Omental fat pad (tissue), 4 donors: Measurements from ENCODE around the gene BAZ2B. TPM values are rescaled to one million over a fixed set of nuclear protein-coding genes. Genes with fewer than 3 reads are reported as not detected.
"Not testable (repeated sequence)": the region's sequence is repeated elsewhere in the genome, so short reads cannot be mapped to it uniquely, and the experiment has no call there.

Experiments used
- ATAC-seq: fragments of 150-250 bp; one replicate; pipeline ENCODE4 v1.9.1; 2016; ENCODE audit warnings: mild to moderate bottlenecking, moderate library complexity; ENCODE audit not compliant: low FRiP score
- DNase-seq: peaks from one replicate; pipeline ENCODE4 v3.0.0-alpha.2; 2019; ENCODE audit warnings: low spot score
- CTCF ChIP-seq, 3 donors: fragments of 450-650 bp; IDR thresholded peaks; one replicate each; pipeline ENCODE4 v1.5.1; 2016 to 2017; ENCODE audit warnings: antibody characterized with exemption in 3 of 3, mild to moderate bottlenecking in 3 of 3, moderate library complexity in 2 of 3
- total RNA-seq, 4 donors: library from RNA; depleted of rRNA; stranded (reverse); fragments of >200 nt; gene quantifications; one replicate each; pipeline ENCODE4 v1.1.0, GENCODE V29; 2016

Gene BAZ2B
- total RNA-seq, 4 donors from 2014 or later: 47.3 to 147 (median 88.9) TPM

GRCh38 chr2:159362816-159363251, 253.5 kb downstream of the BAZ2B start:
- ATAC-seq (no peak), DNase-seq (no peak)
- no peak for TF ChIP-seq CTCF (IDR thresholded peaks at IDR 0.05)

DNA sequence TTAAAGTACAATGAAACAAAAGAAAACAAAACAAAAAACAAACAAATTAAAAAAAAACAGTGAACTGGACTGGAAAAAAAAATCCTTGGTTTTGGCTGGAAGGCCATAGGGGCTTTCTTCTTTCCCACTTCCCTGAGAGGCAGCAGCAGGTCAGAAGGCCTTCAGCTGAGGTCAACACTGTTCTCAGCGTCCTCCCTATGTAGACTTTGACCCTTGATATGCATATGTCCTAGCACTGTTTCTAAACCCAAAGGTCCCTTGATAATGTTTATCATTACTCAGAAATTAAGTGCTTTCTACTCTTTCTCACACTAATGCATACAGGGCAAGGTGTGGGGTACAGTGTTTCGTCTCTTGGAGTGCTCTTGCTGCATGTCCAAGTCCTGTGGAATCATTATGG, 254.3 kb downstream of the BAZ2B start:
- DNase-seq: no peak
- no peak for TF ChIP-seq CTCF (IDR thresholded peaks at IDR 0.05)
- no peak for ATAC-seq

DNA sequence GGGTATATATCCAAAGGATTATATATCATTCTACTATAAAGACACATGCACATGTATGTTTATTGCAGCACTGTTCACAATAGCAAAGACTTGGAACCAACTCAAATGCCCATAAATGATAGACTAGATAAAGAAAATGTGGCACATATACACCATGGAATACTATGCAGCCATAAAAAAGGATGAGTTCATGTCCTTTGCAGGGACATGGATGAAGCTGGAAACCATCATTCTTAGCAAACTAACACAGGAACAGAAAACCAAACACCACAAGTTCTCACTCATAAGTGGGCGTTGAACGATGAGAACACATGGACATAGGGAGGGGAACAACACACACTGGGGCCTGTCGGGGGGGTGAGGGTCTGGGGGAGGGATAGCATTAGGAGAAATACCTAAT, 254.7 kb downstream of the BAZ2B start:
- DNase-seq, ATAC-seq: not testable (repeated sequence)

DNA sequence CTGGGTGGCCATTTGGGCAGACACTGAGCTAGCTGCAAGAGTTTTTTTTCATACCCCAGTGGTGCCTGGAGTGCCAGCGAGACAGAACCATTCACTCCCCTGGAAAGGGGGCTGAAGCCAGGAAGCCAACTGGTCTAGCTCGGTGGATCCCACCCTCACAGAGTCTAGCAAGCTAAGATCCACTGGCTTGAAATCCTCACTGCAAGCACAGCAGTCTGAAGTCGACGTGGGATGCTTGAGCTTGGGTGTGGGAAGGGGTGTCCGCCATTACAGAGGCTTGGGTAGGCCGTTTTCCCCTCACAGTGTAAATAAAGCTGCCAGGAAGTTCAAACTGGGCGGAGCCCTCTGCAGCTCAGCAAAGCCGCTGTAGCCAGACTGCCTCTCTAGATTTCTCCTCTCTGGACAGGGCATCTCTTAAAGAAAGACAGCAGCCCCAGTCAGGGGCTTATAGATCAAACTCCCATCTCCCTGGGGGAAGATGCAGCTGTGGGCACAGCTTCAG, 260.2 kb downstream of the BAZ2B start:
- ATAC-seq (no peak), DNase-seq (no peak)
- no peak for TF ChIP-seq CTCF (IDR thresholded peaks at IDR 0.05)

DNA sequence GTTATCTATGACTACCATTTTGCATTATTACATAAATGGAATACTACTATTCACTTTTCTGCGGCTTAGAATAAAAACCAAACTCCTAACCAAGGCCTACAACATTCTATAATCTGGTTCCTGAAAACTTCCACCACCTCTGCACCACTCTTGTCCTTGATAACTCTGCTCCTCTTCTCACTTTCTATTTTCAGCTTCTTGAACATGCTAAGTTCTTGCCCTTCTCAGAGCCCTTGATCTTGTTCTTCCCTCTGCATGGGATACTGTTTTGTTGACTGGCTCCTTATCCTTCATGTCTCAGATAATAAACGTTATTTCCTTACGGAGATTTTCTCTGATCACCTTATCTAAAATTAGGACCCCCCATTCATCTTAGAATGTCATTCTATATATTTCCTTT, 264.4 kb downstream of the BAZ2B start:
- DNase-seq (no peak), ATAC-seq (no peak)
- no peak for TF ChIP-seq CTCF (IDR thresholded peaks at IDR 0.05)

GRCh38 chr2:159349674-159350299, 266.6 kb downstream of the BAZ2B start:
- no peak for ATAC-seq
- DNase-seq: no peak
- TF ChIP-seq CTCF (IDR thresholded peaks at IDR 0.05): no peak

DNA sequence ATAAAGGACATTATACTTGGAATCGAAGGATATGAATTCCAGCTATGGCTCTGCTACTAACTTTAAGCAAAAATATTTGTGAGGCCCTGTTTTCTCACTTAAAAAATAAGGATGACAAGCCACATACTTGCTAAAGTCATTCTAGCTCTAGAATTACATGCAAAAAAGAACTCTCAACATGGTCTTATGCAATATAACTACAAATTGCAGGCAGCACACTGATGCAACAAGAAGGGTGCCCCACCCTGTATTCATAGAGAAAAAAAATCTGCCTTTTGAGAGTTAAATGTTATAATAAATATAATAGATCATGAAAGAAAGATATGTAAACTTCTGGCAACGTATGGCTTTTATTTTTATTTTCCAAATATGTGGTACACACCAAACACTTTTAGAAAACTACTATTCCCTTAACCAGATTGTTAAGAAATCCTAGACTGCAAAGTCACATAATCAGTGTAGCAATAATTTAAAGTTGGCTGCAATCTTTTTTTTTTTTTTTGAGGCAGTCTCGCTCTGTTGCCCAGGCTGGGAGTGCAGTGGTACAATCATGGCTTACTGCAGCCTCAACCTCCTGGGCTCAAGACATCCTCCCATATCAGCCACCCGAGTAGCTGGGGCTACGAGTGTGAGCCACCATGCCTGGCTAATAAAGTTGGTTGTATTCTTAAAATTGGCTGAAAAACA, 289.6 kb downstream of the BAZ2B start:
- DNase-seq (no peak), ATAC-seq (no peak)
- TF ChIP-seq CTCF (IDR thresholded peaks at IDR 0.05): no peak
